SIG-M5 (cell line): Measurements from ENCODE around the gene TMEM117.
"Not testable (repeated sequence)": the region's sequence is repeated elsewhere in the genome, so short reads cannot be mapped to it uniquely, and the experiment has no call there.

ENCODE experiments used
- DNase-seq: peaks from one replicate; lab custom pipeline; 2025; lab: John Stamatoyannopoulos, UW

TMEM117 gene

GRCh38 chr12:44100264-44100663 lies 264.4 kb downstream of the TMEM117 start:
- DNase-seq, result no peak

- DNase-seq, result no peak
Measured at GRCh38 chr12:44101475-44101874, 265.6 kb downstream of the TMEM117 start.

- DNase-seq, result no peak
Measured at GRCh38 chr12:44114906-44115305, 279.0 kb downstream of the TMEM117 start.

GRCh38 chr12:44117337-44117736 lies 281.5 kb downstream of the TMEM117 start:
- no peak for DNase-seq

GRCh38 chr12:44118946-44119345 lies 283.1 kb downstream of the TMEM117 start:
- no peak for DNase-seq

GRCh38 chr12:44126806-44127205 lies 290.9 kb downstream of the TMEM117 start:
- DNase-seq, result no peak

GRCh38 chr12:44127966-44128710 lies 292.3 kb downstream of the TMEM117 start:
- DNase-seq, result no peak

- no peak for DNase-seq
Measured at GRCh38 chr12:44143175-44143574, 307.3 kb downstream of the TMEM117 start.

GRCh38 chr12:44148936-44149335 lies 313.1 kb downstream of the TMEM117 start:
- no peak for DNase-seq

- DNase-seq, result no peak
Measured at GRCh38 chr12:44154128-44154527, 318.2 kb downstream of the TMEM117 start.

GRCh38 chr12:44155358-44155757 lies 319.5 kb downstream of the TMEM117 start:
- DNase-seq, result no peak

GRCh38 chr12:44157359-44157758 lies 321.5 kb downstream of the TMEM117 start:
- DNase-seq, result no peak

- no peak for DNase-seq
Measured at GRCh38 chr12:44158746-44159145, 322.9 kb downstream of the TMEM117 start.

- DNase-seq, result no peak
Measured at GRCh38 chr12:44159216-44159615, 323.3 kb downstream of the TMEM117 start.

- no peak for DNase-seq
Measured at GRCh38 chr12:44159862-44160261, 324.0 kb downstream of the TMEM117 start.

- no peak for DNase-seq
Measured at GRCh38 chr12:44162961-44163360, 327.1 kb downstream of the TMEM117 start.

- DNase-seq, result no peak
Measured at GRCh38 chr12:44174053-44174452, 338.2 kb downstream of the TMEM117 start.

- no peak for DNase-seq
Measured at GRCh38 chr12:44184499-44185206, 348.8 kb downstream of the TMEM117 start.

GRCh38 chr12:44193281-44193680 lies 357.4 kb downstream of the TMEM117 start:
- DNase-seq, result no peak

- not testable (repeated sequence) for DNase-seq
Measured at GRCh38 chr12:44195719-44196118, 359.8 kb downstream of the TMEM117 start.

- no peak for DNase-seq
Measured at GRCh38 chr12:44206045-44206444, 370.2 kb downstream of the TMEM117 start.

GRCh38 chr12:44217146-44217883 lies 381.4 kb downstream of the TMEM117 start:
- no peak for DNase-seq

- no peak for DNase-seq
Measured at GRCh38 chr12:44223736-44224135, 387.9 kb downstream of the TMEM117 start.
